ENCODE data around the gene HOXB5. TPM values are rescaled to one million over a fixed set of nuclear protein-coding genes. Genes with fewer than 3 reads are reported as not detected.
A peak's percentile ranks its signal among the peaks of the same experiment; 100 is the strongest.

HOXB5 gene
- total RNA-seq, 1 experiment from 2014 or later: 0.43 TPM

DNA sequence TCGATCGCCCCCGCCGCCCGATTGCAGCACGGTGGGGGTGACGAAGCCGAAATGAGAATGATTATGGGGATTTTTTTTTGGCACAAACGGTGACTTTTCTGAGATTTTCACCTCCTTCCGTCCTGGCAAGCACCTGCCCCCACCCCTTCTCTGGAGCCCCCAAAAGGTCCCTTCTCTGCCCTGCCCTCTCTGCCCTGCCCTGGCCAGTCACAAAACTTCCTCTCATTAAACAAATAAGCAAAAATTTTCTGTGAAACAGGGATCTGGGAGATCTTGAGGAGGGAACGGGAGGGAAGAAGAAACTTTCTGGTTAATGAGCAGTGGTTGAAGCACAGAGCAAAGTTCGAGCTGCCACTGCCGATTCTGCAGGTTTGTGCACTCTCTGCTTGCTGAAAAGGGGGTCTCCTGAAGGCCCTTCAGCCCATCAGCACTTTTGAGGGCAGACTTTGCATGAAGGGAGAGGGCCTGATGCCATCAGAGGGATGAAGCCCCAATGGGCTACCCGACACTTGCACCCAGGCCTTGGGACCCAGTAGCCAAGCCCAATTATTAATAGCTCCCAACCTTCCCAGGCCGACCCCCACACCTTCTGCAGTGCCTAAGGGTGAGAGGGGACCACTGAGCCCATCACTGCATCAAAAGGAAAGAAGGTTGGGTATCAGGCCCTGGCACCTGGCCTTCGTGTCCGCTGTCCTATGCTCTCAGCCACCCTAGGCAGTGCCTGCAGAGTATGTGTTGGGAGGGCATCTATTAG lies 22.6 kb upstream of the HOXB5 start:
- no peak for DNase-seq (ENCODE audit: low spot score)

DNA sequence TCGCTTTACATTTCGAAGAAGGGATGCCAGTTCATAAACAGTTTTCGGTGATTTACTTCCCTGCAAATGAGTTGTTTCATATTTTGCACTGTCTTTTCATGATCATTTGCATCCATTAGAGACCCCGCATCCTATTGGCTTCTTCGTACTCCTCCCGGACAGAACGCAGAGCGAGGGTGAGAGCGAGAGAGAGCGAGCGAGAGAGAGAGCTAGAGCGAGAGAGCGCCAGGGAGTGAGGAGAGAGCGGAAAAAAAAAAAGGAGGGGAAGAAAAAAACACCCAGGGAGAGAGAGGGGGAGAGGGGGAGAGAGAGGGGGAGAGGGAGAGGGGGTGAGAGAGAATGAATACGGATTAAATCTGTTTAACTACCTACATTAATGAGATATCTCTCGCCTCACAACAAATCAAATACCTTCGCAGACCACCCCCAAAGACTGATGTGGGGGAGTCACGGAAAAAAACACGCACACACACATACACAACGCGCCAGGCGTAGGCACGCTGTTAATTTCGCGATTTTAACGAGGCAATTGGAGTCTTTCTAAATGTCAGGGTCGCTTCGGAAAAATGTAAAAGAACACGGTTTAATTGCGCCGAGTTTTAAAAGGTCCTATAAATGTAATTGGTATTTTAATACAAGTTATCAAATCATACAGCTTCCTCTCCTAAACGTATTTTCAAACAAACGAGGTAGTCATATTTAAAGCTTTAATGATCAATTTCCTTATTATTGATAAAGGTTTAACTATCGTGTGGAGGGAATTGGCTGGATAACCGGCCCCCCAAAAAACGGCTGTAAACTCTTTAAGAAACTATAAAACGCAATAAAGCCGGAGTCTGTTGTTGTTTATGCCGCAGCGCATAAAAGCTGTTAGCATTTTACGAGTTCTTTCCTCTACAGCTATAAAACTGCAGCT lies 21.7 kb upstream of the HOXB5 start, which contains the start of gene HOXB8:
HOXB8 (minus strand) TSS at position 246 of the 916 bp plus-strand sequence. CDS start 588 bp downstream, outside the sequence.
- DNase-seq (ENCODE audit: low spot score): no peak

DNA sequence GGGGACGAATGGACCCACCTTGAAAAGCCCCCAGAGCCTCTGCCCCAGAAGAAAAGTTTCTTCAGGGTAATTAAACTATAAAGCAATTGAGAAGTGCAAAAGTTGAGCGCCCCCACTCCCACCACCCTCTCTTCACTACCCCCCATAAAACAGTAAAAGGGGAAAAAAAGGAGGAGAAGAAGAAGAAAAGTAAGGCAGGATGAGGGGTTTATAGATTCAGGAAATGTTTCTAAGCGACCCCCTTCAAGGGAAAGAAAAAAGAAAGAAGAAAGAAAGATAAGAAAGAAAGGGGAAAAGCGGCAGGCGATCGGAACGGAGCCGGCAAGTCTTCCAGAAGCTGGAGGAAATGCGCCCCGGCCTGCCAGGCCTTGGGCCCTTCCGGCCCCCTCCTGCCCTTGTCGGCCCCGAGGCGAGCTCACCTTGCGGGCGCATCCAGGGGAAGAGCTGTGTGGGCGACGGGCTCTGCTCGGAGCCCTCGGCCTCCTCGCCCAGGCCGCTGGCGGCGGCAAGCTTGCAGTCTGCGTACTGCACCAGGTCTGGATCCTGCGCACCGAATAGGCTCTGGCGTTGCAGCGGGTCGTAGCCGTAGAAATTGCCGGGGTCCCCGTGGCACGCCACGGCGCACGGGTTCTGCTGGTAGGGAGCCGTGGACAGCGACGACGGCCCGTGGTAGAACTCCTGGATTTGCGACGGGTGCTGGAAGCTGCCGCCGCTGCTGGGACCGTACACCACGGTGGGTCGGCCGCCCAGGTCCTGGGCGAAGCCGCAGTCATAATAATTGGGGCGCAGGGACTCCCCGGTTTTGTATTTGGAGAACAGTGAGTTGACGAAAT lies 20.5 kb upstream of the HOXB5 start:
- no peak for DNase-seq (ENCODE audit: low spot score)

DNA sequence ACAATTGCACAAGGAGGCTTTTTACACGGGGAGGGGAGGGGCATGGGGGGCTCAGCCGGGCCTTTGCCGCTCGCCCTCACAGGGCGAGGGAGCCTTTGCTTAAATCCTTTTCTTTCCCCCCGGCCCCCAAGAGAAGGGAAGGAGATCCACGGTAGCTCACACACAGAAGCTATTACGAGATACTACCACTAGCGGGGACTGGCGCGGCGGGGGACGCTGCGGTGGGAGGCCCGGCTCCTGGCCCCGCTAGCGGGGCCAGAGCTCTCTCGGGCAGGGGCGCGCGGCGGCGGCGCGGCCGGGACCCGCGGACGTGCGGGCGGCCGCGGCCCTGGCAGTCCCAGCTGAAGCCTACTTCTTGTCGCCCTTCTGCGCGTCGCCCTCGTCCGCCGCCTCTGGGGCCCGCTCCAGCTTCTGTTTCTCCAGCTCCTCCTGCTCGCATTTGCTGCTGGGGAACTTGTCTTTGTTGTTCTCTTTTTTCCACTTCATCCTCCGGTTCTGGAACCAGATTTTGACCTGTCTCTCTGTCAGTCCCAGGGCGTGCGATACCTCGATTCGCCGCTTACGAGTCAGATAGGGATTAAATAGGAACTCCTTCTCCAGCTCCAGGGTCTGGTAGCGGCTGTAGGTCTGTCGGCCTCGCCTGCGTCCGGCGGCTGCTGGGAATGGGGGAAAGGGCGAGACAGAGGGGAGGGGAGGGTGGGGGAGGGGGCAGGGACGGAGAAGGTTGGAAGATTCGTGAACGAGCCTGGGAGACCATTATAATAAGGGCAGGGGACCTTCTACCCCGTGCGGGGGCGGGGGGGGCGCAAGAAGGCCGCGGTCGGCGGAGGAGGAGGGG lies 19.5 kb upstream of the HOXB5 start:
- peak; percentile 51 for DNase-seq (ENCODE audit: low spot score)

DNA sequence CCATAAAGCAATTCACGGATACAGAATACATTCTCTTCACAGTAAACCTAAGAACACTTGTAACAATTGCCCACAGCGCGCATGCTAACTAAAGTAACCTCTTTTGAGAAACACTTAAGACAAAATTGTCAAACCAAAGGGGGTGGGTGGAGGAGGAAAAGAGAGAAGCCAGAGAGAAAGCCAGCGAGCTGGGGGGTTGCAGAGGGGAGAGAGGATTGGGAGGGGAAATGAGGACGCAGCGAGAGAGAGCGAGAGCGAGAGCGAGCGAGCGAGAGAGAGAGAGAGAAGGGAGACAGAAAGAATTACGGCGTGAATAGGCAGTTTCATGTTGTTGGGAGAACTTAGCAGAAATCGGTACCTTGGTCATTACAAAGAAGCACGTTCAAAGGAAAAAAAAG lies 18.9 kb upstream of the HOXB5 start:
- peak; percentile 39 for DNase-seq (ENCODE audit: low spot score)

DNA sequence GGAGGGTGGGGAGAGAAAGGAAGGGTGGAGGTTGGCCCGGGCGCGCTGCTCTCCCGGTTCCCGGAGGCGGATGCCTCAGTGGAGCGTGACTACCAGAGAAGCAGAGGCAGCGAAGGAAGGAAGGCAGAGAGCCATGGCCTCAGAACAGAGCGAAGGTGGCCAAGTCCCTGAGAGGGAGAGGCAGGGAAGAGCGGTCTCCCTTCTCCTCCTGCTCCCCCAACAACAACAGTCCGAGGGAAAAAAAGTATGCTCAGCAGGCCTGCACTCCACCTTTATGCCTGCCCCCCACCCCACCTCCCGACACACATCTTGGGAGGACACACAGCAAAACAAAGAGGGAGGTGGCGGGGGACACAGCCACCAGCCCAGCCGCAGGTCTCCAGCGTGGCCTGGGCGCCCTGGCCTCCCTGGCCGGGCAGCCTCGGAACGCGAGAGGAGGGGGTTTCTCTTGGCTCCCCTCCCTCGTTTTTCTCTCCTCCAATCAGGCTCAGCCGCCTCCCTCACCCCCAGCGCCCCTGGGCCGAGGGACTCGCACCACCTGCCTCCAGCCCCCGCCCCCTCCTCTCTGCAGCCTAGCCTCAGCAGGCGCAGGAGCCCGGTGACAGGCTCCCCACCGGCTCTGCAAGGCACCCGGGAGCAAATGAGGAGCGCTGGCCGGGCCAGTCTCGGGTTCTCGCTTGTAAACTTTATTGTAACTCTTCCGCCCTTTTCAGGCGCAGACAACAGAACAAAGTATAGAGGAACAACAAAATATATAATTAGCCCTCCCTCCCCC lies 18.3 kb upstream of the HOXB5 start:
- DNase-seq (ENCODE audit: low spot score): peak; percentile 31

DNA sequence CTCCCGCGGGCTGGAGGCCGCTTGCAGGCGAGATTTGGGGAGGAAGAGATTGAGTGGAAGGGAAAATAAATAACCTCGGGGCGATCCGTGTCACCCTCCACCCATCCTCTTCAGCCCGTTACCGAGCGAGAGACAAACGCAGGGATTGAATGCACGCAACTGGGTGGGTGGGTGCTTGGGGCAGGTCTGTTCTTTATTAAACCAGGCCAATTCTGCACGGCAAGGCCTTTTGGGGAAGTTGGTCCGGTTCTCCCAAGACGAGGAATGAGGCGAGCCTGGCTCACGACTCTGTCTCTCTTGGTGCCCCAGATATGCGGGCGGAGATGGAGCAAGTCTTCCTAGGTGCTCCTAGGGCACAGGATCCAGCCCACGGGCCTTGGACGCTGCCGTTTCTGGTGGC lies 17.6 kb upstream of the HOXB5 start:
- DNase-seq (ENCODE audit: low spot score): no peak

DNA sequence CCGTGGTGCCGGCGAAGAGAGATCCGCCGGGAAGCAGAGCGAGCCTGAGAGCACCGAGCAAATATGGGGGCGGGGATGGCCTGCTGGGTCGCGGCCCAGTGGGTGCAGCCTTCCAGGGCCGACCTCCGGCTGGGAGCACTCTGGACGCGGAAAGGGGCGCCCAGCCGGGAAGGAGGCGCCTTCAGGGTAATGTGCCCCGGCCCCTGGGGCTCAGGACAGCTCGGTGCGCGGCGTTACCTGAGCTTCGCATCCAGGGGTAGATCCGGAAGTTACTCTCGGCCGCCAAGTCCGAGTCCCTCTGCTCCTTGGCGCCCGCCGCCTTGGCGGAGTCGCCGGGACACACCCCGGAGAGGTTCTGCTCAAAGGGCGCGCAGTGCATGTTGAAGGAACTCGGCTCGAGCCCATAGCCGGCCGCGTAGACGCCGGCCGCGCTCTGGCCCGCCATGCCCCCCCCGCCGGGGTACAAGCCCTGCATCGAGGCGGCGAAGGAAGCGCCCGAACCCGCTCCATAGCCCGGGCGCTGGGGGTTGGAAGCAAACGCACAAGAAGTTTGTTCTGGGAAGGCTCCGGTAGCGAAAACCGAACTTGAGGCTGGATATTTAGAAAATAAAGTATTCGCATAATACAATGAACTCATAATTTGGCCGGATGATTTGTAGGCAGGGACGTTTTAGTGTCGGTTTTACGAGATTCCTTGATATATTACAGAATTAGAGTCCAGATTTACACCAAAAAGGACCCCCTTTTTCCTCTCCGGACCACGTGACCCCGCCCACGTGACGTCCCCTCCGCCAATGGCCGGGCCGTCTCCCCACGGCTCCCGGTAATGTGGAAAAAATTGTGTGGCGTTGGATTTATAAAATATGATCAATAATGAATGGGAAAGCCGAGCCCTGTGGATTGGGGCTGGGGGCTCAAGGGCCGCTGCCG lies 17.0 kb upstream of the HOXB5 start, which contains the start of gene HOXB7:
HOXB7 (minus strand) TSS at position 736 of the 930 bp plus-strand sequence; CDS start at position 637, 99 bp downstream.
- peak; percentile 69 for DNase-seq (ENCODE audit: low spot score)

DNA sequence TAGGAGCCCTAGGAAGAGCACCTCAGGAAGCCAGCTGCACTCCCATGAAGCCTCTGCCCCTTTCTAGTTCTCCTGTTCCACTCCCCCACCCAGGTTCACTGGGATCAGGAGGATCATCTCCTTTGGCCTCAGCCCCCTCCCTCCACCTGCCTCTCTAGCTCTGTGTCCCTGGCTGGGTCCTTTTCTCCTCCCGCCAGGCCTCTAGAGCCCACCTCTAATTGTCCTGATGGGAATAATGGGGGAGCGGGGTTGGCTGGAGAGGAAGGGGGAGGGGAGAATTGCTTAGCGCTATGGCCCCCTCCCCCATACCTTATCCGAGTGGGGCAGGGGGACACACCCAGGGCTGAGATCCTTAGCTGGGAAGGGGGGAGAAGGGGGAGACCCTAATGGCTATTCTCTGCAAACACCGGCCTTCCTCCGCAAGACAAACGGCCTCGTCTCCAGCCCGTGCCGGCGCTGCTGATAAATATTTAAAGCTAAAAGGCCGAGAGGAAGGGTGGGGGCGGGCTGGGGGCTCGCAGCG lies 16.2 kb upstream of the HOXB5 start:
- DNase-seq (ENCODE audit: low spot score): no peak

DNA sequence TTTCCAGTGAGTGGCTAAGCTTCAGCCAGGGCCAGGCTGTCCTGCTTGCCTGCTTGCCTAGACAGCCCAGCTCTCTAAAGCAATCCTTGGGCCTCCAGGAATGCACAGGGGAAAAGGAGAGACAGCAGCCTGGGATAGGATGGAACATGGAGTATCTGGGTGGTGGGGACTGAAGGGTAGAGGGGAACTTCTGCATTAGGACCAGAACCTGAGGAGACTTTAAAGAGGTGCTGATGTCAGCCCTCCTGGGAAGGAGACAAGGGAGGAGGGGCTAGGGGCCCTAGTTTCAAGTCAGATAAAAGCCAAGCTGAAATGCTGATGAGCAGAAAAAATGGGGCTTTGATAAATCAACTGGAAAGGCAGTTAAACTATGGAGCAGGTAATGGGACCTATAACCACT lies 15.5 kb upstream of the HOXB5 start:
- no peak for DNase-seq (ENCODE audit: low spot score)

DNA sequence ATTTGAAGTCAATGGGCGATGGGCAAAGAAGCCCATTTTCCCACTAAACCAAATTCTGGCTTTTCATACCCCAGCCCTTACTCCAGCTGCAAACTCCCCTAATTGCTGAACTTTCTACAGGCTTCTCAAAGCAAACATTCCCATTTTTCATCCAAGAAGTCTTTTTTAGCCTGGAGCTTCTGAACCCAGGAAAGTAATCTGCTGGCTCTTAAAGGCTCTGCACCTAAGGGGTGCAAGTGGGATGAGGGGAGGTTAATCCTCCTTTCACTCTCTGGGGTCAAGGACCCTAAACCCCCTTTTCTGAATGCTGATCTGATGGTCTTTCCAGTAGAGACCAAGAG lies 14.9 kb upstream of the HOXB5 start:
- no peak for DNase-seq (ENCODE audit: low spot score)

DNA sequence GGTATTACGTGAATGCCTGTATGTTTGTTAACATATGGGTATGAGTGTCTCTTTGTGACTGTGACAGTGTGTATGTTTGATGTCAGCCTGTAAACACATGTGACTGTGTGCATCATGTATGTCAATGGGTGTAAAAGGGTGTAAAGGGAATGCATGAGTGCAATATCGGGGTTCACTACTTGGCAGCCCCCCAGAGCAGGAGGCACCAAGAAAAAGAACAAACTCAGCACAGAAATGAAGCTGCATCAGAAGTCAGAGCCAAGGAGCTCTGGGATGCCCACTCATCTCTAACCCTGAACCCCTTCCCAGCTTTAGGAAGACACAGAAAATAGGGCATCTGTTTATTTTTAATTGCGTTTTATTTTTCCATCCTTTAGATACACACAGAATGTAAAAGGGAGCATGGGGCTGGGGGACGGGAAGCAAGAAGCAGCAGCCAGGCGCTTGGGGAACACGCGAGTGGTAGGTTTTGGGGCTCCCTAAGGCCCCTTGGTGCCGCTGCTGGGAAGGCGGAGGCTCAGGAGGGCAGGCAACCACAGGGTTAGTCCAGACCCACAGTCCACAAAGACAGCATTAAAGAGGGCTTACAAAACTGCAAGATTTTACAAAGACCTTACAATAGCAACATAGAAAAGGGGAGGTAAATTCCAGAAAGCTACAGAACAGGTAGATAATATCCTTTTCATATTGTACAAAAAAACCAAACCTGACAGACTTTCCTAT lies 13.5 kb upstream of the HOXB5 start:
- DNase-seq (ENCODE audit: low spot score): no peak

DNA sequence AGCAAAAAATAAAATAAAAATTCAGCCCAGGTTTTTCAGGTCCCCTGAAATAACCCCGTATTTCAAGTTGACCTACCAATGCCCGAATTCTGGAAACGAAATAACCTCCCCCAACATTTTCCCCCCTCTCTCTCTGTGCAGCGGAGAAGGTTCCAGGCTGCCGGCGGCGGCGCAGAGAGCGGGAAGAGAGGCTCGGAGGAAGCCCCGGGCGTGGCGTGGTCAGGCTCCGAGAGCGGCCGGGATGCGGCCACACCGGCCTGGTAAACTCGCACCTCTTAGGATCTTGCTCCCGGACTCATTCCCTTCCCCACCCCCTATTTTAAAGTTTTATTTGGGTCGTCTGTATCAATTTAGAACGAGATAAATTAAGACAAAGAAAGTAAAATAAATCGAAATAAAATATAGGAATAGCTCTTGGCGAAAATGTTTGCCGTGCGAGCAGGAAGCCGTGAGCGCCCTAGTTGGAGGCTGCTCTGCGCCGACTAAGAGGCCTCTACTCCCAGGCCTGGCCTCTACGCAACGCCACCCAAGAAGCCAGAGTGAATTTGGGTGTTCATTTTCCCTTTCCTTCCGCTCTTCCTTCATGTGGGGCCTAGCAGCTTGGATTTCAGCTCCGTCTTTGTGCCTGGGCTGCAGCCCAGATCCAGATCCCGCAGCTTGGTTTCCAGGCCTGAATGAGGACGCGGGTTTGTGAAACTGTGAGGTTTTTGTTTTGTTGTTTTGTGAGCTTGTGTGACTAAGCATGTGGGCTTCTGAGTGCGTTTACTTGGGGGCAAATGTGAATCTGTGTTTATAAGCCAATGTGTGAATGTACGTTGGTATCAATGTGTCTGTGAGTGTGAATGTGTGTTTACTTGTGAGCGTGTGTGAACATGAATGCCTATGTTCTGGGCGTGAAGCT lies 12.7 kb upstream of the HOXB5 start:
- DNase-seq (ENCODE audit: low spot score): no peak

DNA sequence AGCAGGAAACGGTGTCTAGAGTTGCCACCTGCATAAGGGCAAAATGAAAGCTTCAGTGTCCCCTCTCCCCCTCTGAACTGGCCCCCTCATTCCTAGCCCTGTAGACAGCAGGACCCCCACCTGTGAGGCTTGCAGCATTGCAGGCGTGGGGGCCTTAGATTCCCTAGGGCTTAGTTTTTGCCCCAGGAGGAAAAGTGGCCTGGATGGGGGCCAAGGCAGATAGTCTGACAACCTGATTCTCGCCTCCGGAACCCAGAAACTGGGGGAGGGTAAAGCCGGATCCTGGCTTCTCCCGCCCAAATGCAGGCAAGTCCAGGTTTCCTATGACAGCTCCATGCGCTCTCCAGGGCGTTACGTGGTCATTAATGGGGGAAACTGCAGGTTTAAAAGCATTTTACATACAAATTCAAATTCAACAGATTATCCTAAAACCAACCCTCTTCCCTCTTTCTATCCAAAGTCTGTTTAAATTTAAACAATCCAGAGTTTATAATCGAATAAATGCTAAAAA lies 11.9 kb upstream of the HOXB5 start:
- DNase-seq (ENCODE audit: low spot score): no peak

DNA sequence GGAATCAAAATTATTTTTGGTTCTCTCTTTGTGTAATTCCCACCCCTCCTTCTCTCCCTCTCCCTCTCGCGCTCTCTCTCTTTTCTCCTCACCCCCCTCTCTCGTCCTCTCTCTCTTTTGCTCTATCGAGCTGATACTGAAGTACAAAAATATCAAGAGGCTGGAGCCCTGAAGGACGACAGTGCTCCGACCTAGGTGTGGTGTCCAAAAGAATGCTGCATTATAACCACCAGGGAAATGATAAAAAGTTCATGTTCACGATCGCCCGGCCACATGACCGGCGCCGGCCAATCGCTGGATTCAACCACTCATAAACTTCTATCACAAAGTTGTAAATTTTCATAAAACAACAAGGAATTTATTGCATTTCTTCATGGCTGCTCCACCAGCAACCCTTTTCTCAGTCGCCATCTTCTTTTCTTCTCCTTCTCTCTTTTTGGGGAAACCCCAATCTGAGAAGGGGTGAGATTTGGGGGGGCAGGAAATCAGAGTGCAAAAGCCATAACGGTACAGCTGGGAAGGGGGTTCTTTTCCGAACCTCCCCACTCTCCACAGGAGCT lies 11.3 kb upstream of the HOXB5 start, which contains the start of gene HOXB6:
HOXB6 (minus strand) TSS at position 217 of the 560 bp plus-strand sequence. CDS start 6,836 bp downstream, outside the sequence.
- peak; percentile 69 for DNase-seq (ENCODE audit: low spot score)
